GM19467 (cell line): Measurements from ENCODE around the gene SEPTIN5.
"Not testable (repeated sequence)": the region's sequence is repeated elsewhere in the genome, so short reads cannot be mapped to it uniquely, and the experiment has no call there.

Experiments
- ATAC-seq: cut with Tn5 transposase; IDR thresholded peaks from one replicate; pipeline ENCODE4 v1.9.1; 2021; ENCODE audit warnings: mild to moderate bottlenecking, moderate library complexity; ENCODE audit not compliant: unreplicated experiment

The SEPTIN5 gene

DNA sequence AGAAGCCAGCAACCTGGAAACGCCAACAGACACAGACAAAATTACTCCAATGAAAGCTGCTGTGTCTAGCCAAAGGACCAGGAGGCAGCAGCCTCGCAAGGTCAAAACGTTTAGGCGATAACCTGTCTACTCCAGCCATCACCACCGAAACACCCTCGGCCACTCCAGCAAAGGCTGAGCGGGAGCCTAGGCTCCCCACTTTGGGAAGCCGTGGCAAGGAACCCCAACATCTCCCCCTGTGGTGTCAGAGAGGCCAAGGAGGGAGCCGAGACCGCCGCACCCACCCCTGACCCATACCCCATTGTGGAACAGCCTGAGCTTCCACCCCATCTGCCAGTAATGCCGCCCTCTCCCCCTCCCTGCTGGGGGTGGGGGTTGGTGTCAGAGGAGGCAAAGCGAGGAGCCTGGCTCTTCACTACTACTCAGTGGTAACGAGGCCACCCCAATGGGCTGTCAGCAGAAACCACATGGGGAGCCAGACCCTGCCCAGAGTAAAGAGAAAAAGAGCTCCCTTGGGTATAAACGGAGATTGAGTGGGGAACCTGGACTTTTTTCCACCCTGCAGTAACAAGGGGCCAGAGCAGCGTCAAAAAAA lies 33.9 kb upstream of the SEPTIN5 start:
- ATAC-seq, result no peak

DNA sequence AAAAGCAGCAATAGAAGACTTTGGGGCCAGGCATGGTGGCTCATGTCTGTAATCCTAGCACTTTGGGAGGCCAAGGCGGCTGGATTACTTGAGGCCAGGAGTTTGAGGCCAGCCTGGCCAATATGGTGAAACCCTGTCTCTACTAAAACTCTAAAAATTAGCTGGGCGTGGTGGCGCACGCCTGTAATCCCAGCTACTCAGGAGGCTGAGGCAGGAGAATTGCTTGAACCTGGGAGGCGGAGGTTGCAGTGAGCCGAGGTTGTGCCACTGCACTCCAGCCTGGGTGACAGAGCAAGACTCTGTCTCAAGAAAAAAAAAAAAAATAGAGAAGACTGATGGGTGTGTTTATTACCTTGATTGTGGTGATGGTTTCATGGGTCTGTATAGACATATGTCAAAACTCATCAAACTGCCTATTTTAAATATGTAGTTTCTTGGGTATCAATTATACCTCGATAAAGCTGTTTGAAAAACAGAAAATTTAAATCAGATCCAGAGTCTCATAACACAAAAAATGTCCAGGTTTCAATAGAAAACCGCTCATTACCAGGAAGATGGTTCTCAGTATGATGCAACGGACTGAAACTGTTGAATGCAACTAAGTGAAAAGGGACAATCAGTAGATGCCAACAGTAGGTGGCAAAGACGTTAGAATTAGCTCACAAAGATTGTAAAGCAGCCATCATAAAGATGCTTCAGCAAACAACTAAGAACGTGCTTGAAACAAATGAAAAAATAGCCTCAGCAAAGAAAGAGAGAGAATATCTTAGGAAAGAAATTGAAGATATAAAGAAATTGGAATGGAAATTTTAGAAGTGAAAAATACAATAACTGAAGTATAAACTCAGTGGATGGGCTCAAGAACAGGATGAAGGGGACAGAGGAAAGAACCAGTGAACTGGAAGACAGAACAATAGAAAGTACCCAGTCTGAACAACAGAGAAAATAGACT lies 33.1 kb upstream of the SEPTIN5 start:
- no peak for ATAC-seq

DNA sequence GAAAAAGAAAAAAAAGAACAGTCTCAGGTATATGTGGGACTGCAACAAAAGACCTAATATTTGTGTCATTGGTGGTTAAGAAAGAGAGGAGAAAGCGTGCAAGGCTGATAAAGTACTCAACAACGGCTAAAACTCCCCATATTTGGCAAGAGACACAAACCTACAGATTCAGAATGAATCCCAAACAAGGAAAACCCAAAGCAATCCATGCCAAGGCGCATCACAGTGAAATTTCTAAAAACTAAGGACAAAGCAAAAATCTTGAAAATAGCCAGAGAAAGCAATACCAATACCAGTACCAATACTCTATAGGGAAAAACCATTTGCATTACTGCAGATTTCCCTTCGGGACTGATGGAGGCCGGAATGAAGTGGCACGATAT lies 32.4 kb upstream of the SEPTIN5 start:
- ATAC-seq, result no peak

DNA sequence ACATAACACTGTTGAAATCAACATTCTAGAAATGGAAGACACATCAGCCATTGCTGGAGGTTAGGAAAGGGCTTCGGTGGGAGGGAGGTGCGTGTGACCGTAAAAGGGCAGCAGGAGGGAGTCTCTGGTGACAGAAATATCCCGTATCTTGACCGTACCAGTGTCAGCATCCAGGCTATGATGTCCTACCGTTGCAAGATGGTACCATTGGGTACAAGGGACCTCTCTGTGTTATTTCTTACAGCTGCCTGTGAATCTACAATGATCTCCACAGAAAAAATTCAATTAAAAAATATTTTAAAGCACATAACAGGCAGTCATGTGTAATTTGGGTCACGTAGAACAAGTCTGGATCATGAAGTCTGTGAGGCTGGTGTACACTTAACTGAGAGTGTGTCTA lies 27.4 kb upstream of the SEPTIN5 start:
- ATAC-seq, result no peak

DNA sequence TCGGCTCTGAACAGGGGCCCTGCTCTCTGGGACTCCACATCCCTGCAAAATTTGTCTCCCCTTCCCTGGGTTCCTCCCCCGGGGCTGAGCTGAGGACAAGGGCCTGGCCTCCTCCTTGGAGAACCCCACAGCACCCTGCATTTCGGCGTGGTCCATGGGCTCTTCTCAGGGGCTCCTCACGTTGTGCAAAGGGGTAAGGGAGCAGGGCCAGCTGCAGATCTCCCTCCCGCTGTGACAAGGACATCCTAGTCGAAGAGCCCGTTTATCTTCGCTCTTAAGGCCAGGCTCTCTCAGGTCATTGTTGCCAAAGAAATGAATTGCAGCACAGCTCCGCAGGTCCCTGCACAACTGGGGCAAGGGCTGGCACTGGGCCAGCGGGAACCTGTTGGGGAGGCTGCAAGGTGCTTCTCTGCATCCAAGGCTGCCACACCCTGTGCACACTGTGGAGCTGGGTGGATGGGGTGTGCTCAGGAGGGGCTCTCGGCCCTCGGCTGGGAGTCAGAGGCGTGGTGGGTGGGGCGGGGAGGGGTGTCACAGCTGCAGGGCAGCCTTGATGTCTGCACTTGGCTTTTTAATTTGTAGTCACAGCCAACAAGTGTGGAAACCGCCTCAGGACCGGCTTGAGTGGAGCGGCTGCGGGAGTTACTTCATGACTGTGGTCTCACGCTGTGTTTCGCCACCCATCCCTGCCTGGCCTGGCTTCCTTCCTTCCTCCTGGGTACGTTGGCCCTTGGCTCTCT lies 26.6 kb upstream of the SEPTIN5 start:
- no peak for ATAC-seq

DNA sequence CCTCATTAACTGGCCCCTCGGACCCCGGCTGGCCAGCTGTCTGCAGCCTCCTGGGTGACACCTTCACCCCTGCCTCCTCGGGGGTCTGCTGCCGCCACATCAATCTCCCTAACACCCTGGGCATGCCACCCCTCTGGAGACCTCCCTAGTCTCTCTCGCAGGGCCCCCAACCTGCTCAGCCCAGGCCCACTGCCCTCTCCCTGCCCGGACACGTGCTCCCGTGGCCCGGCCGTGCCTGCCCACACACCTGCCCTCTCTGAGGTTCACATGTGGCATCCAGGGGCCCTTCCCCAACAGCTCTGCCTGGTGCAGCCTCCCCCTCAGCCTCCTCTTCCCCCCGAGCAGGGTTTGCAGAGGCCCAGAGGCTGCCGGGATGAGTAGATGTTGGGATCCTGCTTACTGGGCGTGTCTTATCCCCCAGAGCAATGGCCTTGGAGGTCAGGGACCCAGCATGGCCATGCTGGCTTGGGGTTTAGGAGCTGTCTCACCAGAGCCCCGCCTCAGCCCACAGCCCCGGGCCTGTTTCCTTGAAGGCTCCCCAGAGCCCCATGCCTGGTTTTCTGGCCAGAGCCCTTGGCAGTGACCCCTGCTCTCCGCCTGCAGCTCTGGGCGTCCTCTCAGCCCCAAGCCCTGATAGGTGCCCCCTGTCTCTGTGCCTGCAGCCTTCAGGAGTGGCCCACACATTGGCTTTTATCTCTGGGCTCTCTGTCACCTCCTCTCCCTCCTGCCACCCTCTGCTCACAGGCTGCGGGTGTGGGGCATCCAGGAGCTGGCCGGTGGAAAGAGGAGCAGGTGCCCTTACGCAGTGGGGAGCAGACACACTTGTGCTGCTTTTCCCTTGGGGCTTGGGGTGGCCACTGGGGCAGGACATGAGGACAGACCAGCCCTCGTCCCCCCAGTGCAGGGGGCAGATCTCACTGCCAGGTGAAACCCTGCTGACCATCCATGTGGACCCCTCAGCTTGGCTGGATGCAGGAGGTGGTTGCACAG lies 25.7 kb upstream of the SEPTIN5 start:
- ATAC-seq, result no peak

DNA sequence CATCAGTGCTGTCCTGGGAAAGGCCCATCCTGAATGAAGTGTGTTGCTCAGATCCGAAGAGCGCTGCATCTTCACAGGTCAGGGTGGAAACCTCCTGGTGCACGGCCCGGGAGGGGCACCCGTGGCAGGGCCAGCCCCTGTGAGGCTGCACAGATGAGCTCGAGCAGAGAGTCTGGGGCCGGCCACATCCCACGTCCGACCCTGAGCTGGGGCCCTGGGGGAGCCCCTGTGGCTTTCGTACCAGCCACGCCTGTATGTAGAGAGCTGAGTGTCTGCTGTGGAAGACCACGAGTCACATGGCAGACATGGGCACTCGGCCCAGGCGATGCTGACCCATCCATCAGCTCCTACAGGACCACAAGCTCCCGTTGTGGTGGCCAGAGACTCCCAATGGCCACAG lies 24.9 kb upstream of the SEPTIN5 start:
- no peak for ATAC-seq

DNA sequence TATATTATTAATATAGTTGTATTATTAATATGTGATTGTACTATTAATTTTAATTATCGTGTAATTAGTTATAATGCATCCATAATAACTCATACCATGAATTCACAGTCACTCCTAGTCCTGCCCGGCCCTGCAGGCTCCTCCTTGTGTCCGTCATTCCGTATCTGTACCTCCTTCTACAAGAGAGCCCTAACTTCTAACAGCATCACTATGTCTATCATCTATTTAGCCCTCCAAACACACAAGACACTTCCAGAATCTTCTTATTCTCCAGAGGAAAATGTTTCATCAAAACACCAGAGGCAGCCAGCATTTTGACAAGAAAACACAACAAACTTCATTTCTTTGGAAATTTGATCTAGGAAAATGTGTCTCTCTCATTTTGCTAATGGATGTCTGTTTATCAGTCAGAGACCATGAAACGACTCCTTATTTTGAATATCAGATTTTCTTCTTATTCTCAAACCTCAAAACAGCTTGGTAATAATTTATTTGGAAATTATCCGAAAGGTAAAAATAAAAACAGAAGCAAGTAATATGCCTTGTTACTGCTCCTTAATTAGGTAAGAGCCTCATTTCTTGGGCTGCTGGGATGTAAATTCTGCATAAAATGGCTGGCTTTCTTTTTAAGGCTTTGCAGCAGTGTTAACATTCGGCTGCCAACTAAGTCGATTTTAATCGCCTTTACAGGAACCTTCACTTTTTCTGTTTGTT lies 23.1 kb upstream of the SEPTIN5 start:
- ATAC-seq, result no peak

DNA sequence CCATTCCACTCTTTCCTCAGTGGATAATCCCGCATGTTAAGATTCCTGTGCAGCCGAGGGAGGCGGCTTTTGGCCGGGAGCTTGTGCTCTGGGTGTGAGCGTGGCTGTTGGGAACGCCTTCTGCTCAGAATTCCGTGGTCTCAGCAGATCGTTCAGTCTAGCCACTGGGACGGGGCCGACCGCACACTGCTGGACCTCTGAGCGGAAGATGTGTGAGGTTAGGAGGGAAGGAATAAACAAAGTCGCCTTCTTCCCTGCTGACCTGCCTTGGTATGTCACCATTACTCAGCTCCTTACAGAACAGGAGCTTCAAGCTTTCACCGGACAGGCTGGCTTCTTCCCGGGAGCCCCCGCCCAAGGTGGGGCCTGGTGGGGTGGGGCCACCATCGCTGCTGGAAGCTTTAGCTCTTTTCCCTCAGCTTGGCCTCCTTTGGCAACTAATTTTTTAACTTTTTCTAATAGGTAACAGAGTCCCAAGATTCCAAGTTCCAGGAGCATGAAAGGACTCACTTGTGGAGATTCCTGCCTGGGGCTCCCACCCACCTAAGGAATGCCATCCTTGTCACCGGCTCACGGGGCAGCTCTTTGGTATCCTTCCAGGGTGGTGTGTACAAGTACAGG lies 22.5 kb upstream of the SEPTIN5 start:
- no peak for ATAC-seq

DNA sequence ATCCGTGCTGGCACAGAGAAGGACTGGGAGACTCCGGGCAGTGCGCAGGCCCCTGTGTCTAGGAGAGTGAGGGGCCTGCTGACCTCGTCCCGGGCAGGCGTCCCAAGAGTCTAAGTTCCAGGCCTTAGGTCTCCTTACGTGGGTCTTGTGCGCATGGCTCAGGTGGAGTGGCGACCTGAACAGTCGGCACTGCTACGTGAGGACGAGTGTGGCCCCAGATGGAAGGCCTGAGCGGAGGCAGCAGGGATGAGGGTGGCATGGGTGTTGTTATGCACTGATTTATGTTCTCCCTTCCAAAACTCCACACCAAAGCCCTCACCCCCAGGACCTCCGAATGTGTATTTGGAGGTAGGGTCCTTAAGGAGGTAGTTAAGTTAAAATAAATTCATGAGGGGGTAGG lies 20.7 kb upstream of the SEPTIN5 start:
- no peak for ATAC-seq

DNA sequence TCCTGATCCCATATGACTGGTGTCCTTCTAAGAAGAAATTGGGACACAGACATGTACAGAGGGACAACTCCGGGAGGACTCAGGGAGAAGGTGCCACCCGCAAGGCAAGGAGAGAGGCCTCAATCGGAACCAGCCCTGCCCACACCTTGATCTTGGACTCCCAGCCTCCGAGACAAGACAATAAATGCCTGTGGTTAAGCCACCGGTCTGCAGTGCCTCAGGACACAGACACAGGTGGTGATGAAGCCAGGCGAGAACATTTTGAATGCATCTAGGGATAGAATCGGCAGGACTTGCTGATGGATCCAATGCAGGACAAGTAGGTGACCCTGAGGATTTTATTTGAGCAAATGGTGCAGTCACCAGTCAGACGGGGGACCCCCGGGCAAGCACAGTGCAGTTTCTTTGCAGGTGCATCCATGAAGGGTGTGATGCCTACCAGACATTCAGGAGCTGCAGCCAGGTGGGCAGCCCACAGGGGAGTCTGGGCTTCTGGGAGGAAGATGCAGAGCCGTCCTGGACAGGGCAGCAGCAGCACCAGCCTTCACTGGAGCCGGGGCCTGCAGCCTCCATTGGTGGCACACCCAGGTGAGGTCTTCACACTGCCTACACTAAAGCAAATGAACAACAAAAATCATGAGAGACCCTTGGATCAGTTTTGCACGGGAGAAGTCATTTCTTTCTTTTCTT lies 20.2 kb upstream of the SEPTIN5 start:
- no peak for ATAC-seq

DNA sequence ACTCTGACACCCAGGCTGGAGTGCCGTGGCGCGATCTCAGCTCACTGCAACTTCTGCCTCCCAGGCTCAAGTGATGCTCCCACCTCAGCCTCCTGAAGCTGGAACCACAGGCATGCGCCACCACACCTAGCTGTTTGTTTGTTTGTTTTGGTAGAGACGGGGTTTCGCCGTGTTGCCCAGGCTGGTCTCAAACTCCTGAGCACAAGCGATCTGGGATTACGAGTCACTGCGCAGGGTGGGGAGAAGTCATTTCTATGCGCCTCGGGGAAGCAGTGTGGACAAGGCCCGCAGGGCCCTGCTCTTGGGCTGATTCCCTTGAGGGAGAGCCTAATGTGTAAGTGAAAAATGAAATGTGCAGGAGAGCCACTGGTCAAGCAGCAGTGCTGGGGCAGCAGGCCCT lies 19.6 kb upstream of the SEPTIN5 start:
- no peak for ATAC-seq

DNA sequence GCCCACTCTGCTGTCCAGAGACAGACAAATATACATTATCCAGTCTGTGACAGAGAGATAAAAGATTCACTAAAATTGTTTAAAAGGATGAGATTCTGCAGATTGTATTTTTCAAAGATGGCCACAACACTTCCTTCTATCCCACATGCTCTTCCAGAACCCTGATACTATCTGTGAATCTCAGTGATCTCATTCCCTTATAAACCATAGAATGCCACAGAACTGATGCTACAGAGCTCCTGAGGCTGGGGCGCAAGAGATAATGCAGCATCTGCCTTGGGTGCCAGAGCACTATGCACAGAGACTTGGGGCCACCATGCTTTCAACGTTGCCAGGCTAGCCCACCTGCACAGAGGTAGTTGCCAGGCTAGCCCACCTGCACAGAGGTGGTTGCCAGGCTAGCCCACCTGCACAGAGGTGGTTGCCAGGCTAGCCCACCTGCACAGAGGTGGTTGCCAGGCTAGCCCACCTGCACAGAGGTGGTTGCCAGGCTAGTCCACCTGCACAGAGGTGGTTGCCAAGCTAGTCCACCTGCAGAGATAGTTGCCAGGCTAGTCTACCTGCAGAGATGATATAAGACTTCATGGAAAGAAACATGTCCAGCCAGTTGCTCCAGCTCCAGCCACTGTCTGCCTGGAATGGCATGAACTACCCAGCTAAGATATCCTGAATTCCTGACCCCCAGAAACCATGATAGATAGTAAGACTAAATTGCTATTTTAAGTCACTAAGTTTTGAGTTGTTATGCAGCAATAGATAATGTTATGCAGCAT lies 17.6 kb upstream of the SEPTIN5 start:
- no peak for ATAC-seq

DNA sequence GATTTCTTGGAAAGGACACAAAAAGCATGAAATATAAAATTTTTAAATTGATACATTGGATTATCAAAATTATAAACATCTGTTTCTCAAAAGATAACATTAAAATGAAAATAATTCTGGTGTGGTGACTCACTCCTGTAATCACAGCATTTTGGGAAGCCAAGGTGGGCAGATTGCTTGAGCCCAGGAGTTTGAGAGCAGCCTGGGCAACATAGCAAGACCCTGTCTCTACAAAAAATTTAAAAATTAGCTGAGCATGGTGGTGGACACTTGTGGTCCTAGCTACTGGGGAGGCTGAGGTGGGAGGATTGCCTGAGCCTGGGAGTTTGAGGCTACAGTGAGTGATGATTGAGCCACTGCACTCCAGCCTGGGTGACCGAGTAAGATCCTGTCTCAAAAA lies 16.4 kb upstream of the SEPTIN5 start:
- not testable (repeated sequence) for ATAC-seq

DNA sequence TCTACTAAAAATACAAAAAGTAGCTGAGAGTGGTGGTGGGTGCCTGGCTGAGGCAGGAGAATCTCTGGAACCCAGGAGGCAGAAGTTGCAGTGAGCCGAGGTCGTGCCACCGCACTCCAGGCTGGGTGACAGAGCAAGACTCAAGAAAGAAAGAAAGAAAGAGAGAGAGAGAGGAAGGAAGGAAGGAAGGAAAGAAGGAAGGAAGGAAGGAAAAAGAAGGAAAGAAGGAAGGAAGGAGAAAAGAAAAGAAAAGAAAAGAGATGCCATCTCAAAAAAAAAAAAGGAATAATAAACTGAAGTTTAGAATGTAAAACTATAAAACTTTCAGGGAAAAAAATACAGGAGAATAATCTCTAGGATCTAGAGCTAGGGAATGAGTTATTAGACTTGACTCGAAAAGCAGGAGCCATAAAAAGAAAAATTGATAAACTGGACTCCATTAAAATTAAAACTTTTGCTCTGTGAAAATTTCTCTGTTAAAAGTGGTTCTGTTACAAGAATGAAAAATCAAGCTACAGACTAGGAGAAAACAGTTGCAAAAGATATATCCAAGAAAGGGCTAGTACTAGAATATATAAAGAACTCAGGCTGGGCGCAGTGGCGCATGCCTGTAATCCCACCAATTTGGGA lies 13.4 kb upstream of the SEPTIN5 start:
- ATAC-seq, result no peak

DNA sequence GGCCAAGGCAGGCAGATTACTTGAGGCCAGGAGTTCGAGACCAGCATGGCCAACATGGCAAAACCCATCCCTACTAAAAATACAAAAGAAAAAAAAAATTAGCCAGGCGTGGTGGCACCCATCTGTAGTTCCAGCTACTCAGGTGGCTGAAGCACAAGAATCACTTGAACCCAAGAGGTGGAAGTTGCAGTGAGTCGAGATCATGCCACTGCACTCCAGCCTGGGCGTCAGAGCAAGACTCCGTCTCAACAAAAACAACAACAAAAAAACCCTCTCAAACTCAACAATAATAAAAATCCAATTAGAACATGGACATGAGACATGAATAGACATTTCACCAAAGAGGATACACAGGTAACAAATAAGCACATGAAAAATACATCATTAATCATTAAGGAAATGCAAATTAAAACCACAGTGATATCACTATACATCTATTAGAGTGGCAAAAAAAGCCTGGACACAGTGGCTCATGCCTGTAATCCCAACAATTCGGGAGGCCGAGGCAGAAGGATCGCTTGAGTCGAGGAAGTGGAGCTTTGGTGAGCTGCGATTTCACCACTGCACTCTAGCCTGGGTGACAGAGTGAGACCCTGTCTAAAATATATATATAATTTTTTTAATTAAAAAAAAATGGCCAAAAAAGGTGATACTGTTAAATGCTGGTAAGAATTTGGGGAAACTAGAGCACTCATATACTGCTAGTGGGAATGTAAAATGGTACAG lies 12.7 kb upstream of the SEPTIN5 start:
- ATAC-seq, result no peak

DNA sequence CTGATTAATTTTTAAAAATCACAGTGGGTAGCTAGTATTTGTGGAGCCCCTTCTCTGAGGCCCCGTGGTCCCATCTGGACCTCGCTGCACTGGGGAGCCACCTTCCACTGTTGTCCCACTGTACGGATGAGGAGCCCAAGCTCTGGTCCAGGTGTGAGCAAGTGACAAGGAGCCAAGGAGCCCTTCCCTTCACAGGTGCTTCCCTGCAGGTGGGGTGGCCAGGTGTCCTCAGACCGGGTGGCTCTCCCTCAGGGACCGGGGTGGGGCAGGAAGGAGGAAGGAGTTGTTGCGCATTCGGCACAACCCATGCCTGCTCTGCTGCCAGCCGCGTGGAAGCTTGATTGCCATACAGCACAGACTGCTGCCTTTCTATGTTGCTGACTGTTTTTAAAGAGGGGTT lies 10.4 kb upstream of the SEPTIN5 start:
- ATAC-seq, result no peak
